Camera-type eye (tissue), 1 donor: ENCODE data around the gene MYH6. TPM values are rescaled to one million over a fixed set of nuclear protein-coding genes. Genes with fewer than 3 reads are reported as not detected.

Source experiments
- total RNA-seq: library from RNA; depleted of rRNA; stranded (reverse); fragments of >200 nt; gene quantifications from one replicate; pipeline ENCODE4 v1.2.3, GENCODE V29; 2014

The MYH6 gene
- total RNA-seq = 0.49 TPM

DNA sequence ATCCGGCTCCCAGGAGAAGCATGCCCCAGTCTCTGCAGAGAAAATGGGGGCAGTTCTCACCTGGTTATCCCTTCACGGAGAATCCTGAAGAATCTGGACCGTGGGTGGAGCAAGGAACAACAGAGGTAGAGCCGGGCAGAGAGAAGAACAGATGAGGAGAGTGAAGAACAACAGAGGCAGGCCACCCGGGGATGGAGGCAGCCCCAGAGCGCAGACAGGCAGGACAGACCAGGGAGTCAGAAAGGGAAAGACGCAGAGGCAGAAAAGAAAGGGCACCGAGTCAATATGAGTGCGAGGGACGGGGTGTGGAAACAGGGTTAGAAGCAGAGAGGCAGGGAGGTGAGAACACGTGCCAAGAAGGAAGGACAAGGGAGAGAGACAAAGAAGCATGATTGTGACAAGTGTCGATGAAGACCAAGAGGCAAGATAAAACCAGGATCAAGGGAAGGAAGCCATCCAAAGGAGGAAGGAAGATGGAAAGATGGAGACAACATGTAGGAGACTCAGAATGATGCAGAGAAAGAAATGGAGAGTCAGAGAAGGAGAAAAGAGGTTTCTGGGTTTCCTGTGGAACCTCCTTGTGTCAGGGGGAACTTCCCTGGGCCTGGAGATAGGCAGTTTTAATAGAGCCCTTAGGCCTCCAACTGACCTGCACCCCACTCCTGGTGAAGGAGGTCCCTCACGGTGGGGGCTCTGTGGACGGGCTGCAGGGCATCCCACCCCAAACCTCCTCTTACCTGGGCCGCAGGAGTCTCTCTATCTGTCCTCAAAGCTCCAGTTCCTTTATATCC lies at the start of gene MYH6:
Gene MYH6, minus strand, starts transcription at position 758 of the 791 bp plus-strand sequence. CDS start 1,050 bp downstream, outside the sequence.

GRCh38 chr14:23435543-23436326 lies 27.7 kb upstream of the MYH6 start, which contains the start of gene MYH7:
TSS of gene MYH7 (minus strand) at chr14:23435660. CDS start at chr14:23433732, 1,928 bp downstream.

GRCh38 chr14:23376482-23377197 lies 31.4 kb downstream of the MYH6 start, which contains the start of gene CMTM5:
TSS of gene CMTM5 (plus strand) at chr14:23377046. CDS start at chr14:23377252, 206 bp downstream.

GRCh38 chr14:23372509-23372908 lies 35.6 kb downstream of the MYH6 start, which contains the start of gene IL25:
TSS of gene IL25 (plus strand) at chr14:23372809.

DNA sequence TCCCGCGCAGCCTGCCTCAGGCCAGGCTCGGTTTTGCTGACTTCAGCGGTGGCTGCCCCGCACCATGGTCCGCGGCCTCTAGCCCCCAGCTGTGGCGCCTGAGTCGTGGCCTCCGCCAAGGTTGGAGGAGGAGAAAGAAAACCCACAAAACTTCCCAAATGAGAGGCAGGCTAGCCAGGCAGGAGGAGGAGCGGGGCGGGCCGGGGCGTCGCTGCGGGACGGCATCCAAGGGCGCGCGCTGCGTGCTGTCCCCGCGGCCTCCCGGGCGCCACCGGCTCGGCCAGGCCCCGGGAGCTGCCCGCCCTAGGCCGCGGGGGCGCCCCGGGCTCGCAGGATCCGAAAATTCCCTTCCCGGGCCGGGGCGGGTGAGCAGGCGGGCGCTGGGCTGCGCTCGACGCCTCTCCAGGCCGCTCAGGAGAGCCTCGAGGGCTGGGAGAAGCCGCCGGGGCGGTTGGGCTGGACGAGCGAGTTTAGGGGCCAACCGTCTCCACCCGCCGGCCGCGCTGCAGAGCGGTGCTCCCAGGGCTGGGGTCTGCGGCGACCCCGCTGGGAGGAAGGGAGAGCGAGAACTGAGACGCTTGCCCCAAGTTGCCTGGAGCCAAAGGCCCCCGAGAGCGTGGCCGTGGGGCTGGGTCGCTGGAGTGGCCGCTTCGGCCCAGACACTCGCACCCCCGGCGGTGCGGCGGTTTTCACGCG lies 42.9 kb downstream of the MYH6 start, which contains the start of gene EFS:
Gene EFS, minus strand, starts transcription at position 137 of the 696 bp plus-strand sequence. CDS start 147 bp downstream, outside the sequence.

GRCh38 chr14:23352506-23353432 lies 55.3 kb downstream of the MYH6 start, which contains the start of gene SLC22A17:
TSS of gene SLC22A17 (minus strand) at chr14:23352887.

Other genes starting within 250 kb of the MYH6 start
- 36.9 TPM for gene SLC7A8, start 224.6 kb downstream of the MYH6 start, total RNA-seq
- not detected for gene RNF212B, start 170.3 kb downstream of the MYH6 start, total RNA-seq
- 7.9 TPM for gene HOMEZ, start 122.1 kb downstream of the MYH6 start, total RNA-seq
- 14.0 TPM for gene PPP1R3E, start 105.4 kb downstream of the MYH6 start, total RNA-seq
- 29.7 TPM for gene BCL2L2, start 101.4 kb downstream of the MYH6 start, total RNA-seq
- 94.1 TPM for gene PABPN1, start 86.8 kb downstream of the MYH6 start, total RNA-seq
- 65.6 TPM for gene SLC22A17, start 55.4 kb downstream of the MYH6 start, total RNA-seq
- 33.1 TPM for gene EFS, start 43.1 kb downstream of the MYH6 start, total RNA-seq
- not detected for gene IL25, start 35.5 kb downstream of the MYH6 start, total RNA-seq
- 5.9 TPM for gene CMTM5, start 31.2 kb downstream of the MYH6 start, total RNA-seq
- gene MYH7, start 27.4 kb upstream of the MYH6 start, total RNA-seq = 69.1 TPM
- gene NGDN, start 61.4 kb upstream of the MYH6 start, total RNA-seq = 48.5 TPM
- gene ZFHX2, start 143.5 kb upstream of the MYH6 start, total RNA-seq = 1.6 TPM
- gene THTPA, start 148.0 kb upstream of the MYH6 start, total RNA-seq = 21.6 TPM
- gene AP1G2, start 159.5 kb upstream of the MYH6 start, total RNA-seq = 32.0 TPM
- 10.6 TPM for gene JPH4, start 170.5 kb upstream of the MYH6 start, total RNA-seq
- 0.77 TPM for gene DHRS2, start 228.1 kb upstream of the MYH6 start, total RNA-seq